ENCODE measurements around the gene ZNF354B. TPM values are rescaled to one million over a fixed set of nuclear protein-coding genes. Genes with fewer than 3 reads are reported as not detected.
"Not testable (repeated sequence)": the region's sequence is repeated elsewhere in the genome, so short reads cannot be mapped to it uniquely, and the experiment has no call there.

The ZNF354B gene
- total and polyA plus RNA-seq, 2 donors (not counting 3 experiments of a cell fraction or from before 2014, with no cell fraction given), result 6.3 to 17.6 TPM

- ChIA-PET POLR2A (no interaction called here), CTCF (no interaction called here)
- Histone ChIP-seq H2AFZ (ENCODE audit: low read depth, low read length) (no peak overlapping the region), H3K27ac (ENCODE audit: insufficient read depth, low read depth, low read length) (no peak overlapping the region), H4K20me1 (replicated peaks; ENCODE audit: control insufficient read depth, extremely low read depth, insufficient read depth, low read length) (no peaks in the 10 kb centered on the region), H3K9me3 (replicated peaks; ENCODE audit: control insufficient read depth, insufficient read depth, low read length) (no peaks in the 10 kb centered on the region), H3K36me3 (ENCODE audit: control insufficient read depth in 2 of 2, extremely low read depth in 1 of 2, insufficient read depth in 2 of 2, low read length in 2 of 2) (no peaks in the 10 kb centered on the region), H3K9ac (replicated peaks; ENCODE audit: extremely low read depth, insufficient read depth, low read length) (no peak overlapping the region), H3K79me2 (ENCODE audit: control insufficient read depth, insufficient read depth, low read length) (no peaks in the 10 kb centered on the region), H3K9me1 (replicated peaks; ENCODE audit: control insufficient read depth, extremely low read depth, insufficient read depth, low read length) (no peaks in the 10 kb centered on the region), H3K4me1 (ENCODE audit: control insufficient read depth, extremely low read depth, insufficient read depth, low read length) (no peaks in the 10 kb centered on the region), H3K4me2 (ENCODE audit: insufficient read depth, low read length) (no peak overlapping the region), H3K4me3 (replicated peaks in 1 of 3; ENCODE audit: insufficient read depth in 1 of 3, low read depth in 1 of 3, low read length in 3 of 3) (no peak overlapping the region), H3K27me3 (ENCODE audit: control insufficient read depth in 2 of 2, insufficient read depth in 2 of 2, low read length in 2 of 2) (no peaks in the 10 kb centered on the region)
- TF ChIP-seq EZH2 (IDR thresholded peaks at IDR 0.05; ENCODE audit: borderline replicate concordance, low read depth, low read length, severe bottlenecking) (no peak), FOS (IDR thresholded peaks at IDR 0.05; ENCODE audit: borderline replicate concordance, insufficient read depth, low read length) (no peak), POLR2AphosphoS5 (IDR thresholded peaks at IDR 0.05; ENCODE audit: insufficient read depth, low read depth, low read length) (no peak), MYC (IDR thresholded peaks at IDR 0.05; ENCODE audit: low read depth, low read length) (no peak), GATA2 (IDR thresholded peaks at IDR 0.05; ENCODE audit: insufficient read depth, insufficient read length, low read depth, low read length) (no peak), JUN (IDR thresholded peaks at IDR 0.05; ENCODE audit: borderline replicate concordance, insufficient read depth, insufficient read length, low read depth) (no peak)
- TF ChIP-seq, protein P1, sequence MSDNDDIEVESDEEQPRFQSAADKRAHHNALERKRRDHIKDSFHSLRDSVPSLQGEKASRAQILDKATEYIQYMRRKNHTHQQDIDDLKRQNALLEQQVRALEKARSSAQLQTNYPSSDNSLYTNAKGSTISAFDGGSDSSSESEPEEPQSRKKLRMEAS (IDR thresholded peaks at IDR 0.05; ENCODE audit: insufficient read depth, insufficient read length), result no peak
- dilution Hi-C loops (cut with MboI; ENCODE audit: extremely low pct_ligation_motif_present, low sequenced_read_pairs) (no loop called here), intact Hi-C loops (cut with micrococcal nuclease) (no loop called here)
- FAIRE-seq (no peak), DNase-seq (ENCODE audit: low read depth, low spot score) (no peak)
- BruUV-seq (replicated peaks), result no TSS peak
Measured at GRCh38 chr5:178839319-178839704, 20.4 kb upstream of the ZNF354B start.

DNA sequence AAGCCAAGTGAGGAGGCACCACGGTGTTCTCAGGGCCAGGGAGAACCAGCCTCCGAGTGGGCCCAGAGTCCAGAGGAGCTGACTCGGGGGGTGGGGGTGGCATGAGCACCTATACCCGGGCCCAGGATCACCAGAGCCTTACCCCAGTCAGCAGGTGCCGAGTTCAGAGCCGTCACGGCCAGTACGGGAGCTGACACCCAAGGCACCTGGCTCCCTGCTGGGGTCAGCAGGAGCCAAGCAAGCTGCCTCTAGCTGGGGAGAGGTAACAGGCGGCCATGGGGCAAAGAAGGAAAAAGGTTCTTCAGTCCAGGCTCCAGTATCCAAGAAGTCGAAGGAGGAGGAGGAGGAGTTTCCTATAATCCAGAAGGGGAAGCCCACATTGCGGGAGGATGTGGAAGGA lies 19.4 kb upstream of the ZNF354B start:
- H3K4me2 ChIP-seq (ENCODE audit: insufficient read depth, low read length); POLR2A ChIA-PET; H4K20me1 ChIP-seq (replicated peaks; ENCODE audit: control insufficient read depth, extremely low read depth, insufficient read depth, low read length); H3K9me3 ChIP-seq (replicated peaks; ENCODE audit: control insufficient read depth, insufficient read depth, low read length); CTCF ChIA-PET; H3K79me2 ChIP-seq (ENCODE audit: control insufficient read depth, insufficient read depth, low read length); DNase-seq (ENCODE audit: low read depth, low spot score); FAIRE-seq; H3K27ac ChIP-seq (ENCODE audit: insufficient read depth, low read depth, low read length); H2AFZ ChIP-seq (ENCODE audit: low read depth, low read length); BruUV-seq (replicated peaks); intact Hi-C loops (cut with micrococcal nuclease); H3K36me3 ChIP-seq (ENCODE audit: control insufficient read depth in 2 of 2, extremely low read depth in 1 of 2, insufficient read depth in 2 of 2, low read length in 2 of 2); H3K27me3 ChIP-seq (ENCODE audit: control insufficient read depth in 2 of 2, insufficient read depth in 2 of 2, low read length in 2 of 2); H3K4me1 ChIP-seq (ENCODE audit: control insufficient read depth, extremely low read depth, insufficient read depth, low read length); H3K9ac ChIP-seq (replicated peaks; ENCODE audit: extremely low read depth, insufficient read depth, low read length); H3K4me3 ChIP-seq (replicated peaks in 1 of 3; ENCODE audit: insufficient read depth in 1 of 3, low read depth in 1 of 3, low read length in 3 of 3); dilution Hi-C loops (cut with MboI; ENCODE audit: extremely low pct_ligation_motif_present, low sequenced_read_pairs); H3K9me1 ChIP-seq (replicated peaks; ENCODE audit: control insufficient read depth, extremely low read depth, insufficient read depth, low read length): not testable (repeated sequence)
